Measurements from ENCODE around the gene CRMP1. TPM values are rescaled to one million over a fixed set of nuclear protein-coding genes. Genes with fewer than 3 reads are reported as not detected.

Gene CRMP1
- total RNA-seq, 4 donors from 2014 or later = 2.1 to 5.0 (median 4.7) TPM; not detected in 1

GRCh38 chr4:5801696-5802095, 91.2 kb downstream of the CRMP1 start:
- Histone ChIP-seq H3K27ac (no peak overlapping the region), H3K4me1 (no peaks in the 10 kb centered on the region), H3K27me3 (no peaks in the 10 kb centered on the region), H3K9me3 (no peaks in the 10 kb centered on the region), H3K36me3 (peaks cover 0 to 93% (median 2%) of the 10 kb centered on the region in 3 donors), H3K4me3 (no peak overlapping the region)
- WGBS, 2 donors = 74 to 86% methylated on average over 3 to 9 of the region's 13 CpGs
- no peak for DNase-seq
- no peak for TF ChIP-seq CTCF (IDR thresholded peaks at IDR 0.05)
- no peak for TF ChIP-seq POLR2A (IDR thresholded peaks at IDR 0.05)
- intact Hi-C loops (cut with DNase I) = no loop called here

GRCh38 chr4:5800496-5800895, 92.4 kb downstream of the CRMP1 start:
- DNase-seq = no peak
- intact Hi-C loops (cut with DNase I) = no loop called here
- H3K27ac ChIP-seq = no peak overlapping the region
- no peaks in the 10 kb centered on the region for H3K27me3 ChIP-seq
- H3K4me3 ChIP-seq = no peak overlapping the region
- H3K9me3 ChIP-seq = no peaks in the 10 kb centered on the region
- H3K36me3 ChIP-seq = peaks cover 0 to 93% (median 2%) of the 10 kb centered on the region in 3 donors
- no peak for TF ChIP-seq CTCF (IDR thresholded peaks at IDR 0.05)
- no peak for TF ChIP-seq POLR2A (IDR thresholded peaks at IDR 0.05)
- H3K4me1 ChIP-seq = no peaks in the 10 kb centered on the region
- WGBS, 2 donors = 79 to 91% methylated on average over 9 to 10 of the region's 10 CpGs

GRCh38 chr4:5799406-5799805, 93.5 kb downstream of the CRMP1 start:
- intact Hi-C loops (cut with DNase I) = no loop called here
- H3K9me3 ChIP-seq = no peaks in the 10 kb centered on the region
- H3K27ac ChIP-seq = no peak overlapping the region
- no peak for DNase-seq
- WGBS, 2 donors = 87 to 96% methylated on average over 7 to 11 of the region's 11 CpGs
- H3K4me3 ChIP-seq = no peak overlapping the region
- H3K4me1 ChIP-seq = no peaks in the 10 kb centered on the region
- no peaks in the 10 kb centered on the region for H3K27me3 ChIP-seq
- peaks cover 0 to 93% (median 2%) of the 10 kb centered on the region in 3 donors for H3K36me3 ChIP-seq
- TF ChIP-seq POLR2A (IDR thresholded peaks at IDR 0.05) (no peak), CTCF (IDR thresholded peaks at IDR 0.05) (no peak)

- Histone ChIP-seq H3K4me1 (no peaks in the 10 kb centered on the region), H3K27me3 (no peaks in the 10 kb centered on the region), H3K4me3 (no peak overlapping the region), H3K36me3 (peaks cover 0 to 90% (median 2%) of the 10 kb centered on the region in 3 donors), H3K9me3 (no peaks in the 10 kb centered on the region), H3K27ac (no peak overlapping the region)
- DNase-seq = no peak
- intact Hi-C loops (cut with DNase I) = no loop called here
- TF ChIP-seq POLR2A (IDR thresholded peaks at IDR 0.05) (no peak), CTCF (IDR thresholded peaks at IDR 0.05) (no peak)
- WGBS, 2 donors = 94 to 96% methylated on average over 7 to 10 of the region's 11 CpGs
These were observed 93.9 kb downstream of the CRMP1 start for GRCh38 chr4:5798946-5799345.

GRCh38 chr4:5798462-5798861, 94.4 kb downstream of the CRMP1 start:
- Histone ChIP-seq H3K9me3 (no peaks in the 10 kb centered on the region), H3K36me3 (peaks cover 0 to 90% (median 2%) of the 10 kb centered on the region in 3 donors), H3K4me3 (no peak overlapping the region), H3K27ac (no peak overlapping the region), H3K4me1 (no peaks in the 10 kb centered on the region), H3K27me3 (no peaks in the 10 kb centered on the region)
- intact Hi-C loops (cut with DNase I) = no loop called here
- no peak for DNase-seq
- WGBS, 2 donors = 71% methylated on average over 1 of the region's 11 CpGs; no CpG with 5 or more reads in 1 of the 2 donors
- TF ChIP-seq CTCF (IDR thresholded peaks at IDR 0.05) (no peak), POLR2A (IDR thresholded peaks at IDR 0.05) (no peak)
